Putamen (tissue), 1 donor: ENCODE measurements around the gene MYO16.
A peak's percentile ranks its signal among the peaks of the same experiment; 100 is the strongest.
"Not testable (repeated sequence)": the region's sequence is repeated elsewhere in the genome, so short reads cannot be mapped to it uniquely, and the experiment has no call there.

ENCODE experiments used
- DNase-seq: peaks from one replicate; pipeline ENCODE4 v3.0.0-alpha.2; 2016; ENCODE audit warnings: low spot score

Gene MYO16

GRCh38 chr13:109072505-109072904, 443.1 kb downstream of the MYO16 start:
- no peak for DNase-seq

- DNase-seq = no peak
Observed at GRCh38 chr13:109074436-109074835, 445.0 kb downstream of the MYO16 start.

GRCh38 chr13:109074853-109075252, 445.4 kb downstream of the MYO16 start:
- DNase-seq = no peak

GRCh38 chr13:109087916-109088623, 458.7 kb downstream of the MYO16 start:
- DNase-seq = no peak

- DNase-seq = no peak
Observed at GRCh38 chr13:109088624-109088917, 459.2 kb downstream of the MYO16 start.

GRCh38 chr13:109090796-109091195, 461.4 kb downstream of the MYO16 start:
- DNase-seq = no peak

GRCh38 chr13:109091249-109091648, 461.8 kb downstream of the MYO16 start:
- no peak for DNase-seq

GRCh38 chr13:109092186-109092585, 462.8 kb downstream of the MYO16 start:
- not testable (repeated sequence) for DNase-seq

GRCh38 chr13:109093998-109094397, 464.6 kb downstream of the MYO16 start:
- no peak for DNase-seq

GRCh38 chr13:109095126-109095525, 465.7 kb downstream of the MYO16 start:
- no peak for DNase-seq

GRCh38 chr13:109096101-109096500, 466.7 kb downstream of the MYO16 start:
- DNase-seq = no peak

GRCh38 chr13:109100705-109101304, 471.4 kb downstream of the MYO16 start:
- peak; percentile 11 for DNase-seq

- peak; percentile 49 for DNase-seq
Observed at GRCh38 chr13:109101550-109102144, 472.2 kb downstream of the MYO16 start.

GRCh38 chr13:109105899-109106298, 476.5 kb downstream of the MYO16 start:
- no peak for DNase-seq

GRCh38 chr13:109110159-109110558, 480.7 kb downstream of the MYO16 start:
- DNase-seq = no peak

GRCh38 chr13:109111141-109111540, 481.7 kb downstream of the MYO16 start:
- DNase-seq = no peak

- no peak for DNase-seq
Observed at GRCh38 chr13:109113427-109113826, 484.0 kb downstream of the MYO16 start.

- DNase-seq = no peak
Observed at GRCh38 chr13:109114162-109114561, 484.8 kb downstream of the MYO16 start.

- peak; percentile 64 for DNase-seq
Observed at GRCh38 chr13:109114991-109115390, 485.6 kb downstream of the MYO16 start.

- DNase-seq = no peak
Observed at GRCh38 chr13:109118521-109118920, 489.1 kb downstream of the MYO16 start.

- no peak for DNase-seq
Observed at GRCh38 chr13:109119896-109120295, 490.5 kb downstream of the MYO16 start.

- DNase-seq = no peak
Observed at GRCh38 chr13:109121826-109122225, 492.4 kb downstream of the MYO16 start.

GRCh38 chr13:109123971-109124370, 494.6 kb downstream of the MYO16 start:
- DNase-seq = no peak

GRCh38 chr13:109126178-109126577, 496.8 kb downstream of the MYO16 start:
- DNase-seq = no peak
